ENCODE measurements around the gene RCOR1. TPM values are rescaled to one million over a fixed set of nuclear protein-coding genes. Genes with fewer than 3 reads are reported as not detected.
A peak's percentile ranks its signal among the peaks of the same experiment; 100 is the strongest.

The RCOR1 gene
- polyA plus RNA-seq, 1 donor (not counting 4 experiments of a cell fraction or from before 2014, with no cell fraction given): 27.0 TPM

DNA sequence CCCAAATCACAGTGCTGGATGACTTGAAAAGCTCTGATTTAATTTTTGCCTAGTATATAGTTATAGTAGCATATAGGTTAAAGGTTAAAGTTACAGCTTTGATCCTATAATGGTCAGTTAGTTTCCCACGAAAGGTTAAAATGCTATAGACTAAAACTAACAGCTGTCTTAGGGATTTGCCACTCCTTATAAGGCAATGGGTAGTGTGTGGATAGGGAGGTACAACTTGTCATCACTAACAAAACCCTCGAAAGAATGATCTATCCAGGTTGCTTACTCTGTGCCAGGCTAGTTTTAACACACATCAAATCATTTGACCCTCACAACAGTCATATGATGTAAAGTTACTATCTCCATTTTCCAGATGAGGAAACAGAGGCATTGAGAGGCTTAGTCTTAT lies 11.7 kb downstream of the RCOR1 start:
- FAIRE-seq (no peak), DNase-seq (ENCODE audit: low read depth, low spot score) (no peak)
- peak overlapping the region in 1 of 3 experiments; percentile 13 for H3K4me3 ChIP-seq (ENCODE audit: control insufficient read depth in 2 of 3, extremely low read depth in 1 of 3, insufficient read depth in 2 of 3, low read depth in 1 of 3, low read length in 3 of 3)
- dilution Hi-C loops (cut with MboI; ENCODE audit: extremely low pct_ligation_motif_present, low sequenced_read_pairs): no loop called here
- TF ChIP-seq, protein P1, sequence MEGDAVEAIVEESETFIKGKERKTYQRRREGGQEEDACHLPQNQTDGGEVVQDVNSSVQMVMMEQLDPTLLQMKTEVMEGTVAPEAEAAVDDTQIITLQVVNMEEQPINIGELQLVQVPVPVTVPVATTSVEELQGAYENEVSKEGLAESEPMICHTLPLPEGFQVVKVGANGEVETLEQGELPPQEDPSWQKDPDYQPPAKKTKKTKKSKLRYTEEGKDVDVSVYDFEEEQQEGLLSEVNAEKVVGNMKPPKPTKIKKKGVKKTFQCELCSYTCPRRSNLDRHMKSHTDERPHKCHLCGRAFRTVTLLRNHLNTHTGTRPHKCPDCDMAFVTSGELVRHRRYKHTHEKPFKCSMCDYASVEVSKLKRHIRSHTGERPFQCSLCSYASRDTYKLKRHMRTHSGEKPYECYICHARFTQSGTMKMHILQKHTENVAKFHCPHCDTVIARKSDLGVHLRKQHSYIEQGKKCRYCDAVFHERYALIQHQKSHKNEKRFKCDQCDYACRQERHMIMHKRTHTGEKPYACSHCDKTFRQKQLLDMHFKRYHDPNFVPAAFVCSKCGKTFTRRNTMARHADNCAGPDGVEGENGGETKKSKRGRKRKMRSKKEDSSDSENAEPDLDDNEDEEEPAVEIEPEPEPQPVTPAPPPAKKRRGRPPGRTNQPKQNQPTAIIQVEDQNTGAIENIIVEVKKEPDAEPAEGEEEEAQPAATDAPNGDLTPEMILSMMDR (optimal IDR thresholded peaks at IDR 0.05 in 1 of 3, IDR thresholded peaks at IDR 0.05 in 1 of 3, conservative IDR thresholded peaks at IDR 0.05 in 1 of 3; ENCODE audit: extremely low read depth in 1 of 3, insufficient read depth in 2 of 3, low read length in 3 of 3): no peak
- no peak for TF ChIP-seq EZH2 (IDR thresholded peaks at IDR 0.05; ENCODE audit: low read length)
- H3K36me3 ChIP-seq (ENCODE audit: control insufficient read depth in 2 of 2, extremely low read depth in 1 of 2, insufficient read depth in 2 of 2, low read length in 2 of 2): peaks cover 3 to 11% of the 10 kb centered on the region in 2 experiments
- H3K9me3 ChIP-seq (ENCODE audit: control insufficient read depth, low read depth, low read length): no peaks in the 10 kb centered on the region
- H3K27me3 ChIP-seq (ENCODE audit: control insufficient read depth, extremely low read depth, insufficient read depth, low read length): no peaks in the 10 kb centered on the region
- H3K9ac ChIP-seq (ENCODE audit: control insufficient read depth, extremely low read depth, insufficient read depth, low read length): no peak overlapping the region
- peak overlapping the region; percentile 76 for H3K4me2 ChIP-seq (ENCODE audit: control insufficient read depth, extremely low read depth, insufficient read depth, low read depth, low read length)
- H2AFZ ChIP-seq (ENCODE audit: control insufficient read depth, low read length): no peak overlapping the region
- peaks cover 5% of the 10 kb centered on the region for H3K9me1 ChIP-seq (ENCODE audit: control insufficient read depth, extremely low read depth, insufficient read depth, low read length)
- peaks cover 92% of the 10 kb centered on the region for H3K79me2 ChIP-seq (ENCODE audit: control insufficient read depth, insufficient read depth, low read length)
- H3K4me1 ChIP-seq (ENCODE audit: control insufficient read depth, extremely low read depth, insufficient read depth, low read length): peaks cover 42% of the 10 kb centered on the region
- peaks cover 28% of the 10 kb centered on the region for H4K20me1 ChIP-seq (ENCODE audit: control insufficient read depth, extremely low read depth, insufficient read depth, low read length)
- peak overlapping the region; percentile 39 for H3K27ac ChIP-seq (ENCODE audit: control insufficient read depth, insufficient read depth, low read length)

DNA sequence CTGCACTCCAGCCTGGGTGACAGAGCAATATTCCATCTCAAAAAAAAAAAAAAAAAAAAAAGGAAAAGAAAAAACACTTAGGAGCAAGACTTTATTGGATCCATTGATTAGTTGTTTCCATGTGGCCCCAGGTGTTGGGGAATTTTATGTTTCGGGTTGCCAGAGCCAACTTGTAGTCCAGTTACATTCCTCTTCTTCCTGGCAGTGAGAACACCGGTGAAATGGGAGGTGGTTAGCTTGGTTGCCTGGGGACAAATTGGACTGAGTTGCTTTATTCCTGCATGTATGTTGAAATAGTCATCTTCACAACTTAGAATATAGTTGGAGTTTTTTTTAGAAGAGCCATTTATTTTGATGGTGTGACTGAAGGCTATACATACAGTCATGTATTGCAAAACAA lies 12.6 kb downstream of the RCOR1 start:
- peak overlapping the region in 2 of 3 experiments; percentile 13 to 15 for H3K4me3 ChIP-seq (ENCODE audit: control insufficient read depth in 2 of 3, extremely low read depth in 1 of 3, insufficient read depth in 2 of 3, low read depth in 1 of 3, low read length in 3 of 3)
- dilution Hi-C loops (cut with MboI; ENCODE audit: extremely low pct_ligation_motif_present, low sequenced_read_pairs): no loop called here
- no peak overlapping the region for H2AFZ ChIP-seq (ENCODE audit: control insufficient read depth, low read length)
- H3K9me3 ChIP-seq (ENCODE audit: control insufficient read depth, low read depth, low read length): no peaks in the 10 kb centered on the region
- H3K36me3 ChIP-seq (ENCODE audit: control insufficient read depth in 2 of 2, extremely low read depth in 1 of 2, insufficient read depth in 2 of 2, low read length in 2 of 2): peaks cover 1 to 5% of the 10 kb centered on the region in 2 experiments
- H3K4me1 ChIP-seq (ENCODE audit: control insufficient read depth, extremely low read depth, insufficient read depth, low read length): peaks cover 42% of the 10 kb centered on the region
- FAIRE-seq: no peak
- peaks cover 92% of the 10 kb centered on the region for H3K79me2 ChIP-seq (ENCODE audit: control insufficient read depth, insufficient read depth, low read length)
- no peaks in the 10 kb centered on the region for H3K27me3 ChIP-seq (ENCODE audit: control insufficient read depth, extremely low read depth, insufficient read depth, low read length)
- H3K4me2 ChIP-seq (ENCODE audit: control insufficient read depth, extremely low read depth, insufficient read depth, low read depth, low read length): peak overlapping the region; percentile 76
- no peak for TF ChIP-seq EZH2 (IDR thresholded peaks at IDR 0.05; ENCODE audit: low read length)
- TF ChIP-seq, protein P1 (optimal IDR thresholded peaks at IDR 0.05 in 1 of 3, IDR thresholded peaks at IDR 0.05 in 1 of 3, conservative IDR thresholded peaks at IDR 0.05 in 1 of 3; ENCODE audit: extremely low read depth in 1 of 3, insufficient read depth in 2 of 3, low read length in 3 of 3): no peak
- H3K9ac ChIP-seq (ENCODE audit: control insufficient read depth, extremely low read depth, insufficient read depth, low read length): peak overlapping the region; percentile 48
- H3K27ac ChIP-seq (ENCODE audit: control insufficient read depth, insufficient read depth, low read length): peak overlapping the region; percentile 39
- DNase-seq (ENCODE audit: low read depth, low spot score): no peak
- peaks cover 28% of the 10 kb centered on the region for H4K20me1 ChIP-seq (ENCODE audit: control insufficient read depth, extremely low read depth, insufficient read depth, low read length)
- H3K9me1 ChIP-seq (ENCODE audit: control insufficient read depth, extremely low read depth, insufficient read depth, low read length): peaks cover 5% of the 10 kb centered on the region

Measured in keratinocyte (primary cell).